ENCODE results near the gene DPP8. TPM values are rescaled to one million over a fixed set of nuclear protein-coding genes. Genes with fewer than 3 reads are reported as not detected.

The DPP8 gene
- total RNA-seq, 2 donors from 2014 or later: 32.7 to 39.6 TPM

- WGBS: 91% methylated on average over 9 of the region's 9 CpGs
- Histone ChIP-seq H3K27ac (no peak overlapping the region), H3K27me3 (replicated peaks; ENCODE audit: insufficient read depth) (peaks cover 22% of the 10 kb centered on the region), H3K4me3 (no peak overlapping the region), H3K36me3 (no peaks in the 10 kb centered on the region), H3K9me3 (no peaks in the 10 kb centered on the region), H3K4me1 (replicated peaks) (no peaks in the 10 kb centered on the region)
- DNase-seq (ENCODE audit: low spot score): no peak
- intact Hi-C loops (cut with DNase I): no loop called here
- TF ChIP-seq POLR2A (IDR thresholded peaks at IDR 0.05) (no peak), CTCF (IDR thresholded peaks at IDR 0.05) (no peak), POLR2AphosphoS5 (IDR thresholded peaks at IDR 0.05) (no peak)
Observed at GRCh38 chr15:65394936-65395335, 122.6 kb downstream of the DPP8 start.

GRCh38 chr15:65394280-65394789 lies 123.2 kb downstream of the DPP8 start:
- TF ChIP-seq POLR2AphosphoS5 (IDR thresholded peaks at IDR 0.05) (no peak), POLR2A (IDR thresholded peaks at IDR 0.05) (no peak), CTCF (IDR thresholded peaks at IDR 0.05) (no peak)
- intact Hi-C loops (cut with DNase I): no loop called here
- DNase-seq (ENCODE audit: low spot score): no peak
- no peak overlapping the region for H3K4me3 ChIP-seq
- no peaks in the 10 kb centered on the region for H3K4me1 ChIP-seq (replicated peaks)
- H3K27ac ChIP-seq: no peak overlapping the region
- H3K27me3 ChIP-seq (replicated peaks; ENCODE audit: insufficient read depth): peaks cover 22% of the 10 kb centered on the region
- 90% methylated on average over 11 of the region's 11 CpGs for WGBS
- no peaks in the 10 kb centered on the region for H3K9me3 ChIP-seq
- H3K36me3 ChIP-seq: no peaks in the 10 kb centered on the region

- no peak overlapping the region for H3K4me3 ChIP-seq
- no peak overlapping the region for H3K27ac ChIP-seq
- DNase-seq (ENCODE audit: low spot score): no peak
- no peaks in the 10 kb centered on the region for H3K36me3 ChIP-seq
- H3K4me1 ChIP-seq (replicated peaks): no peaks in the 10 kb centered on the region
- no peaks in the 10 kb centered on the region for H3K9me3 ChIP-seq
- 80% methylated on average over 8 of the region's 8 CpGs for WGBS
- intact Hi-C loops (cut with DNase I): no loop called here
- peaks cover 22% of the 10 kb centered on the region for H3K27me3 ChIP-seq (replicated peaks; ENCODE audit: insufficient read depth)
- TF ChIP-seq CTCF (IDR thresholded peaks at IDR 0.05): no peak
Observed at GRCh38 chr15:65393557-65393956, 123.9 kb downstream of the DPP8 start.

GRCh38 chr15:65393091-65393490 lies 124.4 kb downstream of the DPP8 start:
- 90% methylated on average over 13 of the region's 13 CpGs for WGBS
- H3K27me3 ChIP-seq (replicated peaks; ENCODE audit: insufficient read depth): peaks cover 22% of the 10 kb centered on the region

More at GRCh38 chr15:65393091-65393490, 124.4 kb downstream of the DPP8 start:
- intact Hi-C loops (cut with DNase I): no loop called here
- no peak for TF ChIP-seq POLR2A (IDR thresholded peaks at IDR 0.05)
- no peak for TF ChIP-seq POLR2AphosphoS5 (IDR thresholded peaks at IDR 0.05)
- TF ChIP-seq CTCF (IDR thresholded peaks at IDR 0.05): no peak
- no peak for DNase-seq (ENCODE audit: low spot score)
- H3K9me3 ChIP-seq: no peaks in the 10 kb centered on the region
- H3K4me3 ChIP-seq: no peak overlapping the region
- no peaks in the 10 kb centered on the region for H3K4me1 ChIP-seq (replicated peaks)
- no peaks in the 10 kb centered on the region for H3K36me3 ChIP-seq
- no peak overlapping the region for H3K27ac ChIP-seq

Small RNA genes lying within 50 kb of the gene (small RNA-seq; reads per million reads assigned to genes)
- gene AC105129.1 (0 reads per million in 2 donors), gene RF00019 (0 reads per million in 2 donors), gene RNU6-19P (0 reads per million in 2 donors)

Other genes starting within 250 kb of the DPP8 start
- gene PARP16, start 230.8 kb downstream of the DPP8 start, total RNA-seq: 10 to 100 TPM; 13.0 to 17.0 TPM
- not detected for gene RNU5A-1, start 221.6 kb downstream of the DPP8 start, total RNA-seq
- gene RNU5B-1, start 213.0 kb downstream of the DPP8 start, total RNA-seq: not detected
- 1 to 10 TPM in 1 of 2 donors, under 1 TPM in 1; 0.05 to 2.7 TPM for gene IGDCC3, start 139.7 kb downstream of the DPP8 start, total RNA-seq
- gene IGDCC4, start 94.7 kb downstream of the DPP8 start, total RNA-seq: 1 to 10 TPM in 1 of 2 donors, under 1 TPM in 1; 0.14 to 4.6 TPM
- gene HACD3, start 12.8 kb upstream of the DPP8 start, total RNA-seq: 10 to 100 TPM; 41.6 to 91.4 TPM
- gene INTS14, start 93.4 kb upstream of the DPP8 start, total RNA-seq: 10 to 100 TPM; 39.4 to 55.2 TPM
- gene SLC24A1, start 104.2 kb upstream of the DPP8 start, total RNA-seq: 10 to 100 TPM in 1 of 2 donors, 1 to 10 TPM in 1; 8.9 to 14.5 TPM

All from prostate gland (tissue), 2 donors.